Panc1 (cell line): Measurements from ENCODE around the gene DAG1.
A peak's percentile ranks its signal among the peaks of the same experiment; 100 is the strongest.

ENCODE experiments used
- CTCF ChIP-seq: fragments of 450-650 bp; IDR thresholded peaks from 2 replicates; pipeline ENCODE4 v1.5.1; 2017; ENCODE audit warnings: mild to moderate bottlenecking
- POLR2AphosphoS5 ChIP-seq: IDR thresholded peaks from 2 replicates; pipeline ENCODE4 v1.6.1; 2012; ENCODE audit warnings: mild to moderate bottlenecking, low read depth, low read length, moderate library complexity

- TF ChIP-seq CTCF: no peak
- 0 out of 2 replicates have a peak, but pooled peaks have one; percentile 15 for TF ChIP-seq POLR2AphosphoS5
Measured at GRCh38 chr3:49469037-49469935, 781 bp upstream of the DAG1 start.
